Fibroblast of lung (primary cell): Measurements from ENCODE around the gene OR5B2. TPM values are rescaled to one million over a fixed set of nuclear protein-coding genes. Genes with fewer than 3 reads are reported as not detected.

Experiments used
- DNase-seq, 2 donors: peaks; one replicate each; pipeline versions ENCODE4 v3.0.0 to v3.0.0-alpha.2; 2010; ENCODE audit warnings: low read depth in 2 of 2
- H2AFZ ChIP-seq: 2 replicates; pipeline ENCODE4 v1.5.1; 2012; ENCODE audit warnings: low read length, control low read depth, inconsistent platforms
- H3K27ac ChIP-seq: 2 replicates; pipeline ENCODE4 v1.5.1; 2011; ENCODE audit warnings: low read length, control low read depth; ENCODE audit not compliant: insufficient read depth
- H3K27me3 ChIP-seq: 2 replicates; pipeline ENCODE4 v1.5.1; 2011; ENCODE audit warnings: mild to moderate bottlenecking, low read length; ENCODE audit not compliant: control insufficient read depth, insufficient read depth
- H3K36me3 ChIP-seq: 2 replicates; pipeline ENCODE4 v1.5.1; 2011; ENCODE audit warnings: low read length; ENCODE audit not compliant: control insufficient read depth, insufficient read depth
- H3K4me1 ChIP-seq: 2 replicates; pipeline ENCODE4 v1.5.1; 2011; ENCODE audit warnings: low read length; ENCODE audit not compliant: control insufficient read depth, insufficient read depth; ENCODE audit errors: extremely low read depth
- H3K4me2 ChIP-seq: 2 replicates; pipeline ENCODE4 v1.5.1; 2011; ENCODE audit warnings: low read length, control low read depth; ENCODE audit not compliant: insufficient read depth; ENCODE audit errors: extremely low read depth
- H3K4me3 ChIP-seq, 4 experiments: fragments of 200-600 bp in 1 of 4; sonication (generic) in 1 of 4; replicated peaks in 1 of 4; 2 replicates each; pipeline ENCODE4 v1.5.1; 2011 to 2016; ENCODE audit warnings: low read length in 4 of 4, low read depth in 3 of 4, mild to moderate bottlenecking in 3 of 4, control low read depth in 2 of 4, inconsistent platforms in 1 of 4, mixed read lengths in 1 of 4; ENCODE audit not compliant: insufficient read depth in 1 of 4; ENCODE audit errors: control extremely low read depth in 1 of 4
- H3K79me2 ChIP-seq: 2 replicates; pipeline ENCODE4 v1.5.1; 2012; ENCODE audit warnings: mild to moderate bottlenecking, low read length, inconsistent platforms; ENCODE audit not compliant: control insufficient read depth, insufficient read depth
- H3K9ac ChIP-seq: 2 replicates; pipeline ENCODE4 v1.5.1; 2011; ENCODE audit warnings: mild to moderate bottlenecking, low read length, control low read depth; ENCODE audit not compliant: insufficient read depth
- H3K9me3 ChIP-seq: 2 replicates; pipeline ENCODE4 v1.5.1; 2012; ENCODE audit warnings: low read depth, low read length; ENCODE audit not compliant: control insufficient read depth, insufficient read depth
- H4K20me1 ChIP-seq: 2 replicates; pipeline ENCODE4 v1.5.1; 2011; ENCODE audit warnings: low read length; ENCODE audit not compliant: control insufficient read depth, insufficient read depth; ENCODE audit errors: extremely low read depth
- EZH2 ChIP-seq: IDR thresholded peaks from 2 replicates; pipeline ENCODE4 v1.5.1; 2012; ENCODE audit warnings: low read length, control low read depth, mild to moderate bottlenecking; ENCODE audit errors: missing control alignments
- polyA plus RNA-seq, 2 donors: library from polyadenylated mRNA; depleted of rRNA in 1 of 2; stranded (reverse) in 1 of 2; unstranded in 1 of 2; fragments of >200 nt; gene quantifications; 2 replicates each; pipeline ENCODE4 v1.2.1, GENCODE V29; 2011 to 2012; ENCODE audit warnings: missing spikeins in 1 of 2
- total RNA-seq: library from RNA; depleted of rRNA; stranded (reverse); fragments of >200 nt; gene quantifications from 2 replicates; pipeline ENCODE4 v1.2.1, GENCODE V29; 2014
- TF ChIP-seq, protein P1 (sequence below), 2 donors: IDR thresholded peaks in 1 of 2; conservative IDR thresholded peaks in 1 of 2; 1 replicate in 1 of 2; 2 replicates in 1 of 2; pipeline ENCODE4 v1.5.1; 2011 to 2012; ENCODE audit warnings: low read length in 2 of 2, control low read depth in 1 of 2, inconsistent platforms in 1 of 2, low read depth in 1 of 2, mild to moderate bottlenecking in 1 of 2

Gene OR5B2
- total and polyA plus RNA-seq, 2 donors (not counting 1 experiment from before 2014, with no cell fraction given), result not detected

GRCh38 chr11:58444300-58444699 is 16.4 kb upstream of the OR5B2 start:
- Histone ChIP-seq H3K36me3 (no peaks in the 10 kb centered on the region), H3K27ac (no peak overlapping the region), H3K9me3 (no peaks in the 10 kb centered on the region), H3K4me1 (no peaks in the 10 kb centered on the region), H4K20me1 (no peaks in the 10 kb centered on the region), H3K27me3 (no peaks in the 10 kb centered on the region), H3K79me2 (no peaks in the 10 kb centered on the region), H3K4me3 (no peak overlapping the region), H2AFZ (no peak overlapping the region), H3K4me2 (no peak overlapping the region), H3K9ac (no peak overlapping the region)
- DNase-seq, result no peak
- TF ChIP-seq EZH2, result no peak
- TF ChIP-seq, protein P1, sequence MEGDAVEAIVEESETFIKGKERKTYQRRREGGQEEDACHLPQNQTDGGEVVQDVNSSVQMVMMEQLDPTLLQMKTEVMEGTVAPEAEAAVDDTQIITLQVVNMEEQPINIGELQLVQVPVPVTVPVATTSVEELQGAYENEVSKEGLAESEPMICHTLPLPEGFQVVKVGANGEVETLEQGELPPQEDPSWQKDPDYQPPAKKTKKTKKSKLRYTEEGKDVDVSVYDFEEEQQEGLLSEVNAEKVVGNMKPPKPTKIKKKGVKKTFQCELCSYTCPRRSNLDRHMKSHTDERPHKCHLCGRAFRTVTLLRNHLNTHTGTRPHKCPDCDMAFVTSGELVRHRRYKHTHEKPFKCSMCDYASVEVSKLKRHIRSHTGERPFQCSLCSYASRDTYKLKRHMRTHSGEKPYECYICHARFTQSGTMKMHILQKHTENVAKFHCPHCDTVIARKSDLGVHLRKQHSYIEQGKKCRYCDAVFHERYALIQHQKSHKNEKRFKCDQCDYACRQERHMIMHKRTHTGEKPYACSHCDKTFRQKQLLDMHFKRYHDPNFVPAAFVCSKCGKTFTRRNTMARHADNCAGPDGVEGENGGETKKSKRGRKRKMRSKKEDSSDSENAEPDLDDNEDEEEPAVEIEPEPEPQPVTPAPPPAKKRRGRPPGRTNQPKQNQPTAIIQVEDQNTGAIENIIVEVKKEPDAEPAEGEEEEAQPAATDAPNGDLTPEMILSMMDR (conservative IDR thresholded peaks at IDR 0.05 in 1 of 2, IDR thresholded peaks at IDR 0.05 in 1 of 2; ENCODE audit: low read depth in 1 of 2, low read length in 2 of 2), result no peak

DNA sequence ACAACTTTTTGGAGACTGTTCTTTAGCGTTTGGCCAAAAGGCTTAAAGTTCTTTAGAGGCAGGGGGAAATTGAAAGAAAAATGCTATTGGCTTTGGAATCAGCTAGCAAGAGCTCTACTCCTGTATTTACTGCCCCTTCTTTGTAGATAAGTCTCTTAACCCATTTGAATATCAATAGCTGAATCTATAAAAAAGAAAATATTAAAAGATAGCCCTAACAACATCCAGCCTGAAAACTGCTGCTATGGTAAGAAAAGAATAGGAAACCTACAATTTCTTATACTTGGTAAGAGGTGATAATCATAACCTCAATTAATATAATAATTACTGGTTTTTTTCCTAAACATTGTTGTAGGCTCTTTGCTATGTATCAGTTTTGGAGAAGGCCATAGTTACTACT is 14.2 kb upstream of the OR5B2 start, which contains the start of gene OR5B12:
Gene OR5B12, minus strand, starts transcription at position 101 of the 400 bp plus-strand sequence. CDS start 2,085 bp downstream, outside the sequence.
- Histone ChIP-seq H3K27ac (no peak within 1 kb of the TSS), H3K4me2 (no peak within 1 kb of the TSS), H3K9ac (no peak within 1 kb of the TSS), H3K4me3 (no peak within 1 kb of the TSS), H2AFZ (no peak within 1 kb of the TSS), H3K27me3 (no peaks in the 10 kb centered on the region), H3K36me3 (no peaks in the 10 kb centered on the region), H4K20me1 (no peaks in the 10 kb centered on the region), H3K4me1 (no peaks in the 10 kb centered on the region), H3K79me2 (no peaks in the 10 kb centered on the region), H3K9me3 (no peaks in the 10 kb centered on the region)
- DNase-seq, result no peak
- TF ChIP-seq, protein P1 (conservative IDR thresholded peaks at IDR 0.05 in 1 of 2, IDR thresholded peaks at IDR 0.05 in 1 of 2; ENCODE audit: low read depth in 1 of 2, low read length in 2 of 2), result no peak
- no peak for TF ChIP-seq EZH2

- Histone ChIP-seq H3K36me3 (no peaks in the 10 kb centered on the region), H3K4me2 (no peak overlapping the region), H3K9me3 (no peaks in the 10 kb centered on the region), H4K20me1 (no peaks in the 10 kb centered on the region), H2AFZ (no peak overlapping the region), H3K9ac (no peak overlapping the region), H3K4me3 (no peak overlapping the region), H3K27ac (no peak overlapping the region), H3K79me2 (no peaks in the 10 kb centered on the region), H3K27me3 (no peaks in the 10 kb centered on the region), H3K4me1 (no peaks in the 10 kb centered on the region)
- DNase-seq, result no peak
- TF ChIP-seq, protein P1 (conservative IDR thresholded peaks at IDR 0.05 in 1 of 2, IDR thresholded peaks at IDR 0.05 in 1 of 2; ENCODE audit: low read depth in 1 of 2, low read length in 2 of 2), result no peak
- no peak for TF ChIP-seq EZH2
Measured at GRCh38 chr11:58438486-58438885, 10.6 kb upstream of the OR5B2 start.
